Muscle layer of duodenum (tissue), 2 donors: Measurements from ENCODE around the gene SAFB.
"Not testable (repeated sequence)": the region's sequence is repeated elsewhere in the genome, so short reads cannot be mapped to it uniquely, and the experiment has no call there.

ENCODE experiments used
- H3K27ac ChIP-seq: one replicate; pipeline ENCODE4 v1.7.0; 2013; ENCODE audit warnings: mild to moderate bottlenecking, low read length
- H3K27me3 ChIP-seq: one replicate; pipeline ENCODE4 v1.7.0; 2013; ENCODE audit warnings: low read depth, mild to moderate bottlenecking, control low read depth, low read length
- H3K36me3 ChIP-seq, 2 donors: one replicate each; pipeline ENCODE4 v1.7.0; 2013; ENCODE audit warnings: low read length in 2 of 2, control low read depth in 1 of 2, mild to moderate bottlenecking in 1 of 2; ENCODE audit not compliant: insufficient read depth in 2 of 2, control insufficient read depth in 1 of 2
- H3K4me1 ChIP-seq, 2 donors: one replicate each; pipeline ENCODE4 v1.7.0; 2013; ENCODE audit warnings: low read length in 2 of 2, mild to moderate bottlenecking in 2 of 2, control low read depth in 1 of 2, moderate library complexity in 1 of 2; ENCODE audit not compliant: insufficient read depth in 2 of 2, control insufficient read depth in 1 of 2
- H3K4me3 ChIP-seq, 2 donors: one replicate each; pipeline ENCODE4 v1.7.0; 2013; ENCODE audit warnings: low read length in 2 of 2, low read depth in 1 of 2, mild to moderate bottlenecking in 1 of 2
- H3K9me3 ChIP-seq, 2 donors: one replicate each; pipeline ENCODE4 v1.7.0; 2013; ENCODE audit warnings: low read length in 2 of 2, control low read depth in 1 of 2, mild to moderate bottlenecking in 1 of 2; ENCODE audit not compliant: control insufficient read depth in 1 of 2
- donor health status: healthy.

The SAFB gene

GRCh38 chr19:5600797-5601196 is 22.1 kb upstream of the SAFB start:
- H3K27me3 ChIP-seq, result no peaks in the 10 kb centered on the region
- H3K36me3 ChIP-seq, result peaks cover 74 to 84% of the 10 kb centered on the region in 2 donors
- no peak overlapping the region for H3K4me3 ChIP-seq
- H3K9me3 ChIP-seq, result no peaks in the 10 kb centered on the region
- H3K27ac ChIP-seq, result no peak overlapping the region
- no peaks in the 10 kb centered on the region for H3K4me1 ChIP-seq

DNA sequence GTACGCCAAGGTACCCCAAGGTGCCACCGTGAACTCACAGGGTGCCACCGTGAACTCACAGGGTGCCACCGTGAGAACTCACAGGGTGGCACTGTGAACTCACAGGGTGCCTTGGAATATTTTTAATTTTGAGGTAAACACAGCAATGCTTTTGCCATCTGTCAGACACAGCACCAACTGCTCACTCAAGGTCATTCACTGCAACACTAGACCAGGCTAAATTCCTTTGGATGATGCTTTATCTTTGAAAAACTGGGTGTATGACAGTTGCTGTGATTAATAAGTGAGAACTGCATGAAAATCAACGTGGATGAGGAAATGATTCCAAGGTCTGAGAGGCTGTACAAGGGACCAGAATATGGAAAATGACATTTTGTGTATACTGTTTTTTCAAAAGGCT is 19.3 kb upstream of the SAFB start:
- Histone ChIP-seq H3K36me3 (peaks cover 69 to 84% of the 10 kb centered on the region in 2 donors), H3K27me3 (no peaks in the 10 kb centered on the region), H3K9me3 (no peaks in the 10 kb centered on the region)

GRCh38 chr19:5605362-5605761 is 17.5 kb upstream of the SAFB start:
- Histone ChIP-seq H3K4me3 (no peak overlapping the region), H3K9me3 (no peaks in the 10 kb centered on the region), H3K4me1 (no peaks in the 10 kb centered on the region), H3K27ac (no peak overlapping the region), H3K36me3 (peaks cover 62 to 84% of the 10 kb centered on the region in 2 donors), H3K27me3 (no peaks in the 10 kb centered on the region)

More for the DNA sequence above, 19.3 kb upstream of the SAFB start:
- no peak overlapping the region for H3K27ac ChIP-seq
- H3K4me1 ChIP-seq, result no peaks in the 10 kb centered on the region
- no peak overlapping the region for H3K4me3 ChIP-seq

DNA sequence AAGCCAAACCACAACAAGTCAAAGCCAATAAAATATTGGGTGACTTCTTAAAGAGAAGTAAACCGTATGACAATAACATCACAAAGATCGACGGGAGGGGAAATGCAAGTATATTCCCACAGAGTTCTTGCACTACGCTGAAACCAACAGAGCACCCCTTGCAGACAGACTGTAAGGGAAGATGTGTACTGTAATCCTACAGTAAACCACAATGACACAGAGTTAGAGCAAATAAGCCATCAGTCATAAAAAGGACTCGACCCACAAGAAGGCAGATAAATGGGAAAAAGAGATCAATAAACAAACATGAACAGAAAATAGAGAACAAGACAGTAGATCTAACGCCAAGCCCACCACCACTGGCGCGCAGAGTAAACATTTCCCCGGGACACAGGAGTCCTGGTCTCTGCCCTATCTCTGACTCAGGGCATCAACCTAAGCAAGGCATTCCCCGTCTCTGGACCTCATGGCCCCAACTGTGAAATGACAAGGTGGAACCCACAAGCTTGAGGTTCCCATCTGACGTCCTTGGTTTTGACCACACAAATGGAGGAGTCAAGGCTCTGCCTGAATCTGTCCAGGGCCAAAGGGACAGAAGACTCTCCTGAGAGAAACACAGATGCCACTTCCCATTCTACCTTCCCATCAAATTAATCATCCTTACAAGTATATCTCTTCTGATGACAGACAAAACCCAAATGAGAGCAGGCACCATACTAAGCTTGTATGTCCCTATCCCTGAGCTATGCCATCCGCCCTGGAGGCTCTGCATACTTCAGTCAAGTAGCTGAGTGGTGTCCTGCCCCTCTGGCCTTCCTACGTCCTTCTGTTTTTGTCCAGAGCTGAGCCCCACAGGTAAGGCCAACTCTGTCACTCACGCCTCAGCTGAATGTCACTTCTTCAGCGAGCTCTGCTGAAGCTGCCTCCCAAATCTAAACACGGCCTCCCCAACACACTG is 15.3 kb upstream of the SAFB start:
- Histone ChIP-seq H3K36me3 (peaks cover 65 to 88% of the 10 kb centered on the region in 2 donors), H3K27ac (no peak overlapping the region), H3K4me3 (no peak overlapping the region), H3K27me3 (no peaks in the 10 kb centered on the region), H3K4me1 (no peaks in the 10 kb centered on the region), H3K9me3 (no peaks in the 10 kb centered on the region)

GRCh38 chr19:5608291-5608690 is 14.6 kb upstream of the SAFB start:
- Histone ChIP-seq H3K4me3 (no peak overlapping the region), H3K9me3 (no peaks in the 10 kb centered on the region), H3K36me3 (peaks cover 71 to 92% of the 10 kb centered on the region in 2 donors), H3K4me1 (no peaks in the 10 kb centered on the region), H3K27ac (no peak overlapping the region), H3K27me3 (no peaks in the 10 kb centered on the region)

- not testable (repeated sequence) for H3K27ac ChIP-seq, H3K4me1 ChIP-seq, H3K9me3 ChIP-seq, H3K27me3 ChIP-seq, H3K4me3 ChIP-seq
- H3K36me3 ChIP-seq, result peaks cover 71 to 92% of the 10 kb centered on the region in 2 donors
These were observed 14.1 kb upstream of the SAFB start for GRCh38 chr19:5608766-5609165.

DNA sequence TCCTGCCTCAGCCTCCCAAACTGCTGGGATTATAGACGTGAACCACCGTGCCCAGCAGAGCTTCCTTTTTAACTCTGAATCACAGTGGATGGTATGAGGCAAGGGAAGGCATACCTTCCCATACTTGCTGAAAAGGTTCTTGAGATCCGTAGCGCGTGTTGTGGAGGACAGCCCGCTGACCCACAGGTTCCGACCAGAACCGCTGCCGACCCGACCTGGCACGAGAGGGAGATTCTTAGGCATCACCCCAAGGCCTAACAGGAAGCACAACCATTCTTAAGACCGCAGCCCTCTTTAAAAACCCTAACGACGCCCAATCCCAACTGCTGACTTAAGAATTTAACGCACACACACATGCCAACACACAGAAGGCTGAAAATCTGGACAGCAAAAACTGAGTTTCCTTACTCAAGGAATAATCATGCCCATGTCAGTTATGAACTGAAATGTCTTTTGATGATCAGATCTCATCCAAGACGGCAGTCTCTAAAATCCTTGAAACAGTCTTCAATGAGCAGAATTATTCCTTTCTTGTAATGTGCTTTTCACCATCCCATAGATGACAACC is 12.9 kb upstream of the SAFB start:
- Histone ChIP-seq H3K4me3 (no peak overlapping the region), H3K27me3 (no peaks in the 10 kb centered on the region), H3K36me3 (peaks cover 68 to 92% of the 10 kb centered on the region in 2 donors), H3K27ac (no peak overlapping the region), H3K9me3 (no peaks in the 10 kb centered on the region), H3K4me1 (no peaks in the 10 kb centered on the region)

DNA sequence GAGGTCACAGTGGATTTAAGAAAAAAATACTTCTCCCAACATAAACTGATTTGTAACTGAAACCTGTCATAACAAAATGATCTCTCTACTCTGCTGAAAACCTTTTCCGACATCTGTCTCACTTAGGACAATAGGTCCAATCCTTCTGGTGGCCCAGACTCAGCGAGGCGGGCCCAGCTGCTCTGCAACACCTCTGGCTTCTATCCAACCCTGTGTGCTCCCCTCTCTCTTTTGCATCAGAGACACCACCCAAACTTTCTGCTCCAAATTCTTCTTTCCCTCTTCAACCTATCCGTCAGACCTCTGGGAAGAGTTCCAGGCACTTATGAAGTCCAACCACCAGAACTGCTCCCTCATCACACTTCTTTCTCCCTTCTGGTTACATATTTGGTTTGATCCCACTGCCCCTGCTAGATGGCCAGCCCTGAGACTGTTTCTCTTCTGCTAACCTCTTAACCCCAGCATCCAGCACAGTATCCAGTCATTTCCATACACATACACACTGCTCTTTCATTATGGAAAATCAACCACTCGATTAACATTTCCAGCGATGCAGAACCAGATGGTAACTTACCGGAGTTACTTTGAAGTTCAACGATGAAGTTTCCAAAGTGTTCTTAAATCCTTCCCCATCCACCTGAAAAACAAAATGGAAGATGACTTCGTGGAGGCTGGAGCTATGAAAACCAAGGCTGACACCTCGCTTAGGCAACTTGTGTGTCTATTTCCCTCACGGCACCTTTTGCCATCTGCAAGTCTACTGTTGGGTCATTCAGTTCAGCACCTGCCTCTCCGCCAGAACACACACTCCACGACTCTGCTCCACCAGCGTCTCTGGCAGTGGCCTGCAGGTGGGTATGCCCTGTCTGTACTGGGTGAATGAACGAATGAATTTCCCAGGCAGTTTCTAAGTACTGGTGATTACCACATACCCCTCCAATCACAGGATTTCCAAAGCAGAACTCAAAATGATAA is 9.7 kb upstream of the SAFB start:
- Histone ChIP-seq H3K36me3 (peaks cover 68 to 89% of the 10 kb centered on the region in 2 donors), H3K27me3 (no peaks in the 10 kb centered on the region), H3K9me3 (no peaks in the 10 kb centered on the region), H3K4me1 (no peaks in the 10 kb centered on the region), H3K27ac (no peak overlapping the region), H3K4me3 (no peak overlapping the region)

DNA sequence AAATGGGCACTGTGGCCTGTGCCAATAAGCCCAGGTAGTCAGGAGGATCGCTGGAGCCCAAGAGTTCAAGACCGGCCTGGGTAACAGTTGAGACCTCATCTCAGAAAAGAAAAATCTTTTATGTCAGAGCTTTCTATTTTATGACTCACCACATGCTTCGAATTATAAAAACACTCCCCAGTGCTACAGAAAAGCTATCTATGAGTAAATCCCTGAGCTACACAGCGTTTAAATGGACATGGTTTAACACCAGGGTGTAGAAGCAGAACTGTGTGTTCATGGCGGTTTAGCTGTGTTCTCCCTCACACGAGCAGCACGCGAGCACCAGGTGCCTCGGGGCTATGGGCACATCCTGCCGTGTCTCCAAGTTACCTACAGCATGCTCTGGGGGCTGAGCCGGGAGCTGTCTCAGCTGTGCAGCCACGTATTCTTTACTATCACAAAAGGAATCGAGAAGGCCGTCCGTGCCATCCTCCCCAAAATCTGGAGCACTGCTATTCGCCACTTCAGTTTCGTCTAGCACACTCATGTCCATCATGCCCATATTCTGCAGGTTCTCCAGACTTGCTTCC is 7.0 kb upstream of the SAFB start:
- Histone ChIP-seq H3K9me3 (no peaks in the 10 kb centered on the region), H3K27me3 (no peaks in the 10 kb centered on the region), H3K4me3 (no peak overlapping the region), H3K27ac (no peak overlapping the region), H3K4me1 (peaks cover 9 to 24% of the 10 kb centered on the region in 2 donors), H3K36me3 (peaks cover 56 to 74% of the 10 kb centered on the region in 2 donors)

DNA sequence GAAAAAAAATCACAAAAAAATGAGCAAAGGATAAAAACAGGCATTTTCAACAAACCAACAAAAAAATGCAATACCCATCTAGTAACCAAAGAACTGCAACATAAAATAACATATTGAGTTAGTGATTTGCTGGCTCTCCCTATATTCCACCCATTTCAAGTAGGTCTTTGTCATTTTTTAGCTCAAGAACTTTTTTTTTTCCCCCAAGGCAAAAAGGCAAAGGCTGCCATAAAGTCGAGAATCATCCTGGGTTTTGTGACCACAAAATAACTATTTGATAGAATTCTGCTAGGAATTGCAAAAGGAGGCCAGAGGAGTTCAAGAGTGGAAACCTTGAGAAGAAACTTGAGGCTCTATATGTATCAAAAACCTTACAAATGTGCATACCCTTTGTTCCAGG is 5.8 kb upstream of the SAFB start:
- Histone ChIP-seq H3K9me3 (no peaks in the 10 kb centered on the region), H3K4me3 (no peak overlapping the region), H3K27ac (no peak overlapping the region), H3K4me1 (peaks cover 14 to 36% of the 10 kb centered on the region in 2 donors), H3K36me3 (peaks cover 54 to 70% of the 10 kb centered on the region in 2 donors), H3K27me3 (no peaks in the 10 kb centered on the region)
